22Rv1 (cell line): ENCODE results near the gene NBEAL1.

Source experiments
- CTCF ChIP-seq: fragments of 450-650 bp; IDR thresholded peaks from 2 replicates; pipeline ENCODE4 v1.5.1; 2017; ENCODE audit warnings: mild to moderate bottlenecking
- ZFX ChIP-seq: fragments of 450-650 bp; IDR thresholded peaks from 2 replicates; pipeline ENCODE4 v1.6.1; 2017; ENCODE audit warnings: antibody characterized with exemption, borderline replicate concordance

- TF ChIP-seq CTCF, result no peak
- no peak for TF ChIP-seq ZFX
Observed at GRCh38 chr2:203018181-203018580, 3.5 kb downstream of the NBEAL1 start.
